ENCODE data around the gene CCR7. TPM values are rescaled to one million over a fixed set of nuclear protein-coding genes. Genes with fewer than 3 reads are reported as not detected.
A peak's percentile ranks its signal among the peaks of the same experiment; 100 is the strongest.
"Not testable (repeated sequence)": the region's sequence is repeated elsewhere in the genome, so short reads cannot be mapped to it uniquely, and the experiment has no call there.

CCR7 gene
- polyA plus RNA-seq, 10 donors: 0.16 to 4.2 (median 0.36) TPM

DNA sequence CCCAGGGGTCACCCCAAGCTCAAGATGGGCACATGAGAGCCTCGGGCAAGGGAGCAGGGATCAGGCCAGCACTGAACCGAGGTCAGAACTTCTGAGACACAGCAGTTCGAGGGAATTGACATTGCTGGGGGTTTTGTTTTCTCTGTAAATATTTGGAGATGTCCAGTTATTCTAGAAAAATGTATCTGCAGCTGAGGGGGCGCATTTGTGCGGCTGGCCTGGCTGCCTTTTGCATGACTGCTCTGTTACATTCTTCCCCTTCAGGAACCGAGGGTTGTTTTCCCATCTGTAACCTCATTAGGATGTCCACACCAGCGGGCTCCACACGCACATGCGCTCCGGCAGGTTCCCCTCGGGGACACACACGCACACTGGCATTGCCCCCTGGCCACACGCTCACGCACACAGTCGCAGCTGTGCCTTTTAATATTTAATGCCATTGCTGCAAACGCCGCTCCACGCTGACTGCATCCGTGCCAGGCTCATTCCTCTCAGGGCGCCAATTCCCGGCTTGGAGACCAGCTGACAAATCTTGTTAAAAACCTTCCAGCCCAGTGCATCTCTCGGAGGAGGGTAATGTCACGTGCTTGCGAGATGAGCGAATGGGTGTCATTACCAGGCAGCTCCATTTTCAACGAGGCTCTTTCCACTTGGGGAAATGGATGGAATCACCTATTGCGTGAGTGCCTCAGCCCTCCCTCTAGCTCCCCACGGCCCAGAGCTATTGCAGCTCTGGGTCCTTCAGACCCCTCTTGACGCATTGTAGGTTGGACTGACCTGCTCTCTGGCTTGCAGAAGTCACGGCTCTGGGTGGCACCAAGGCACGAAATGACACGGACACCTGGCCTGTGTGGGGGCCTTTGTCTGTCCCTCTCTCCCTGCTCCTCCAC is 13.1 kb downstream of the CCR7 start:
- peak; percentile 48 to 82 (median 77) for DNase-seq

- peak; percentile 83 to 93 (median 89) for DNase-seq
These were observed 14.0 kb downstream of the CCR7 start for GRCh38 chr17:40551091-40551878.

DNA sequence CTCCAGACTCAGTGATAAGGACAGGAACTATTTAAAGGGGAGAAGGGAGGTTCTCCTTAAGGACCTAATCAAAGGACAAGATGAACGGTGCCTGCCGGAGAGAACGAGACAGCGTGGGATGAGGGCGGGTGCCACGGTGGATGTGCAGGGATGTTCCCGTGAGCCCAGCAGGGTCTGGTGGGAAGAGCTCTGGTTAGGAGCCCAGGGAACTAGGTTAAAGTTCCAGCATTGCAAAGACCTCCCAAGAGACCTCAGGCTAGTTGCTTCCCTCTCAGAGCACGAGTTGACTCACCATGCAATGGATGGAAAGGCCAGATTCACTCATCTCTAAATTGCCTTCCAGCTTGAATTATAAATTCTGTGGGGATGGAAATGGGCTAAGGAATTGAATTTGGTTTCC is 14.7 kb downstream of the CCR7 start:
- DNase-seq: peak in 2 of 3 donors; percentile 33 to 83

DNA sequence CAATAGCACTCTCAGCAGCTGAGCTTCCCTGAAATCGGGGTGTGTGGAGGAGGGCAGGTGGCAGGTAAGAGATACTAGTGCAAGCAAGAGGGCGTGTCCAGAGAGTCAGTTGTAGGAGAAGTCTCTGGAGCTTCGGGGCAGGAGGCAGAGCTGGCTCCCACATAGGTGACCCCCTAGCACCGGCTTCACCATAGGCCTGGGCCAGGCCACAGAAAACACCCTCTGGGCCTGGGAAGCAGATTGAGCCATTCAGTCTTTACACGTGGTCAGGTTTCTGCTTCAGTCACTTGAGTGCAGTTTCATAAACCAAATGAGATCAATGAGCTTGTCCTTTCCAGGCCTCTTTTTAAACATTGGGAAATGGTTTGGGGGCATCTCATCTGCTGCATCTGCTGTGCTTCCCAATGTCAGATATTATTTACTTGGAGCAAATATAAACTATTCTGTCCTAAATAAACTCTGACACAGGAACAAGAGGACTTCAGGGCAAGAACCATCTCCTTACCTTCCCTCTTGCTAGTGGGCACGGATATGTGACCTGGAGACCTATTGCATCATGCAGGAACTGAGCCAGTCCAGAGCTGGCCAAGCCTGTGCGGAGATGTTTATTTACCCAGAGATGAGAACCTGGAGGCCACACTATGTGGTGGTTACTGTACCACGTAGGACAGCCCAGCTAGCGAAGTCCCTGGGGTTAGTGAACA is 16.1 kb downstream of the CCR7 start:
- DNase-seq: peak in 1 of 3 donors; percentile 48

DNA sequence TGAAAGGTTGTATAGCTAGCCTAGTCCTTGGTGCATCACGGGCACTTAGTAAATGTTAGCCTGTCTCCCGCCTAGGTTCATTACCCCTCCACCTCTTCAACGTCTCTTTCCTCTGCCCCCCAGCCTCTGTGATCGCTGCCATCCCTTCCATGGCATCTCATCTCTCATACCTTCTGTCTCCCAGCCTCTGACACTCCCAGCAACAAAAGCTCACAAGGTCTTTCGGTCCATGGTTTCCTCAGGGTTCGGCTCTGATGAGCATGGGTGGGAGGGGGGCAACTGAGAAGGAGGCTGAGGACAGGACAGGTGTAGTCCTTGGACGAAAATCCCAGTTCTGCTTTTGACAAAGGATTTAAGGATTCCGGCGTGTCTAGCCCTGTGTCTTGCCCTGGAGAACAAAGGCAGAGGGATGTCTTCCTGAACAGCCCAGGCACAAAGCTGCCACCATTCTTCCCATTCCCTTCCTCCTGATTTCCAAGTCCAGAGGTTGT is 16.7 kb downstream of the CCR7 start:
- no peak for DNase-seq

- no peak for DNase-seq
These were observed 17.3 kb downstream of the CCR7 start for GRCh38 chr17:40547785-40548478.

DNA sequence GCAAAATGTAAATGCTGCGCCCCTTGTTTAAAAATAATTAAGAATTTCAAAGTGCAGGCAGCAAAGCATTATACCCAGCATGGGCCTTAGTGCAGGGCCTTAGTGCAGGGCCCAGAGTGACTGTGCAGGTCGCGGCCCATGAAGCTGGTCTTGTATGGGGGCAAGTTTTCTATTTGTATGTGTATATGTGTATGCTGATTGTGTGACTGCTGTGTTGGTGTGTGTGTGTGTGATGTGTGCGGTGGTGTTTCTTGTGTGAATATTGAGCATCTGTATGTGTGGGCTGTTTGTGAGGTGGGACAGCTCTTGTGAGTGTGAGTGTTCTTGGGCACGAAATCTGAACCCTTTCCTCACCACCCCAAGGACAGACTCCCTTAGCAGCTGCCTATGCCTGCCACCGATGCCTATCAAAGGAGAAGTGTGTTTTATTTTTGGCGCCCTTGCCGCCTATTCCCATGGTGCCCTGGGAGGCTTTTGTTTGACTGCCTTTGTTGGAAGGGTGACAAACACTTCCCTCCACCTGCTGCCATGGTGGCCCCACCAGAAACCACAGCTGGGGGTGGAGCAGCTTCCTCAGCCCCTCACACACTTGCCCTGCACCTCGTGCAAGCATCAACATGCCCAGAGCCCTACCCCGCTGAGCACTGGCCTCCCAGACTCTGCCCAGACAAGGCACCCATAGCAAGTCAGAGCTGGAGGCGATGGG is 18.0 kb downstream of the CCR7 start:
- peak in 2 of 3 donors; percentile 51 to 66 for DNase-seq

- DNase-seq: not testable (repeated sequence)
These were observed 18.8 kb downstream of the CCR7 start for GRCh38 chr17:40546497-40546896.

- DNase-seq: no peak
These were observed 19.6 kb downstream of the CCR7 start for GRCh38 chr17:40545660-40546059.

DNA sequence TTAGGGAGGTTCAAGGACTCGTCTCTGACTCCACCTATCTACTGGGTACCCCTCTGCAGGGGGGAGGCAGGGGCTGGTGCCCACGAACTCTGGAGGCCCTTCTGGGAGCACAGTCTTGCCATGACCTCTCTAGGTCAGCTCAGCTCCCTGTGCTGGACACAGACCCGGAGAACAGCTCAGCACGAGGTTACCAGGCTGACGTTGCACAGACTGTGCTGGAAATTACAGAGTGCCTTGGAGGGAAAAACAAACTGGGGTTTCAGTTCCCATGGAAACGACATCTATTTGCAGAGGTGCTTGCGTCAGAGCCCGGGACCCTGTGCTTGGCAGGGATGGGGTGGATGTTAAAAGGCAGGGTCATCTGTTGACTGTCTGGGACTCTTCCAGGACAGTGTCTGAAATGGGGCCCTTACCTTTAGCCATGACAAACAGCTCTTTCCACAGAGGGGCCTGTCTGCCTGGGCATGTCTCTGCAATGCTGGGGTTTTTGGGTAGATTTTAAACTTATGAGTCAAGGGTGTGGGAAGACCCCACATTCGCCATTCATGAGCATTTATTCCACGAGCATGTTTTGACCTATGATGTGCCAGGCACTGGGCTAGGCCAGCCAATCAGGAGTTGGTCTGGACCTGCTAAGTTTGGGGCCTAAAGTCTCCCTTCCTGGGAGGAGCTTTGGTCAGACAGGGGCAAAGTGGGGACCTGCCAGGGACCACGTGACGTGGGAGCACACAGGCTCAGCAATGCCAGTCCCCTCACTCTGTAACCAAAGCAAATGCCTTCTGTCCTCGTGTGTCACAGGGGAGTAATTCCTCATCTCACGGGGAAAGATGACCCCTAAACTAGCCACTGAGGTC is 22.5 kb downstream of the CCR7 start:
- DNase-seq: peak; percentile 83 to 96 (median 92)

GRCh38 chr17:40541873-40542557 is 23.3 kb downstream of the CCR7 start:
- DNase-seq: peak in 2 of 3 donors; percentile 86 to 93

- peak in 1 of 3 donors; percentile 34 for DNase-seq
These were observed 24.0 kb downstream of the CCR7 start for GRCh38 chr17:40541060-40541872.

- no peak for DNase-seq
These were observed 24.8 kb downstream of the CCR7 start for GRCh38 chr17:40540448-40540847.

DNA sequence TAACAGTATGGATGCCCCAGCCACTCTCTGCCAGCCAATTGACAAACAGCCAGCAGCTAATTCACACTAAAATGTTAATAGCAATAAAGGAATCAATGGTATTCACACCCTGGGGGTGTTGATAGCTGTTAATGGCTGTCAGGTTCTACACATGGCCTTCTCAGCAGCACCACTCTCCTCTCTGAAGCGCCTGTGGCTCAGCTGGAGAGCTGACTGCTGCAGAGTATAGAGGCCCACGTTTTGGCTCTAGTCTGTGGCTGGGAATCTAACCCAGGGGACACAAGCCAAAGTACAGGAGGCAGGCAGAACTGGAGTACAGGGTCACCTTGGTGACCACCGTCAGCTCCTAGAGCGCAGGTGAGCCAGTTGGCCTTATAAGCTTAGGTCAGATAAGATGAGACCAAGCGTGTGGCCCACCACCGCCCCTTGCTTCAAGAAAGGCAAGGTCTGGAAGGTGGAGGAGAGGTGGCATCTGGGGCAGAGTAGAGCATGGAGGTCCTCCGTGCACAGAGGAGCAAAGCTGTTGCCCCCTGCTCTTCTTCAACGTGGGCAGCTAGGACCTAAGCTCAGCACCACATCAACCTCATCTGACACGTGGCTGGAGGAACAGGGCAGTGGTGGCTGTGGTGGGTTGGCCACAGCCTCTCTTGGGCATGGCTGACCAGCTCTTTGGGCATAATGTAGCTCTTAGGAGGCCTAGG is 25.4 kb downstream of the CCR7 start:
- DNase-seq: peak in 1 of 3 donors; percentile 40

- no peak for DNase-seq
These were observed 26.2 kb downstream of the CCR7 start for GRCh38 chr17:40538936-40539705.
